Measurements from ENCODE around the gene FAM228B. TPM values are rescaled to one million over a fixed set of nuclear protein-coding genes. Genes with fewer than 3 reads are reported as not detected.

Gene FAM228B
- total RNA-seq (2022; extraction: Qiagen RNA extraction; ENCODE audit: low read depth), result 1.0 to 2.1 TPM (median 2.0 TPM) in 5 replicates

GRCh38 chr2:24123195-24123921 is at the start of gene FAM228B, which contains the start of gene PFN4:
TSS of gene FAM228B (plus strand) at chr2:24123469. CDS start at chr2:24124362, 893 bp downstream.
TSS of gene PFN4 (minus strand) at chr2:24123334. CDS start at chr2:24122535, 799 bp downstream.

GRCh38 chr2:24075915-24076848 is 47.1 kb upstream of the FAM228B start, which contains the start of gene SF3B6:
TSS of gene SF3B6 (minus strand) at chr2:24076326. CDS start at chr2:24076229, 97 bp downstream.

GRCh38 chr2:24084386-24085199 is 38.7 kb upstream of the FAM228B start, which contains the start of gene TP53I3:
TSS of gene TP53I3 (minus strand) at chr2:24084834. CDS start at chr2:24084326, 508 bp downstream.

GRCh38 chr2:24174851-24175277 is 51.6 kb downstream of the FAM228B start, which contains the start of gene FAM228A:
TSS of gene FAM228A (plus strand) at chr2:24175053. CDS start at chr2:24175481, 428 bp downstream.

Other genes with a start within 250 kb of the FAM228B start
- 6.6 to 8.4 TPM (median 7.3 TPM) in 5 replicates for gene ATAD2B, start 196.3 kb upstream of the FAM228B start, total RNA-seq (2022; extraction: Qiagen RNA extraction; ENCODE audit: low read depth)
- gene UBXN2A, start 183.0 kb upstream of the FAM228B start, total RNA-seq (2022; extraction: Qiagen RNA extraction; ENCODE audit: low read depth), result 15.9 to 24.6 TPM (median 21.5 TPM) in 5 replicates
- gene MFSD2B, start 113.4 kb upstream of the FAM228B start, total RNA-seq (2022; extraction: Qiagen RNA extraction; ENCODE audit: low read depth), result 0.15 to 0.31 TPM (median 0.17 TPM) in 5 replicates
- gene WDCP, start 76.1 kb upstream of the FAM228B start, total RNA-seq (2022; extraction: Qiagen RNA extraction; ENCODE audit: low read depth), result 12.0 to 15.5 TPM (median 14.6 TPM) in 5 replicates
- 8.8 to 9.6 TPM (median 9.4 TPM) in 5 replicates for gene FKBP1B, start 73.7 kb upstream of the FAM228B start, total RNA-seq (2022; extraction: Qiagen RNA extraction; ENCODE audit: low read depth)
- gene SF3B6, start 47.1 kb upstream of the FAM228B start, total RNA-seq (2022; extraction: Qiagen RNA extraction; ENCODE audit: low read depth), result 167 to 203 TPM (median 180 TPM) in 5 replicates
- 170 to 198 TPM (median 189 TPM) in 5 replicates for gene TP53I3, start 38.6 kb upstream of the FAM228B start, total RNA-seq (2022; extraction: Qiagen RNA extraction; ENCODE audit: low read depth)
- 1.1 to 1.5 TPM (median 1.2 TPM) in 5 replicates for gene PFN4, start 135 bp upstream of the FAM228B start, total RNA-seq (2022; extraction: Qiagen RNA extraction; ENCODE audit: low read depth)
- gene FAM228A, start 51.6 kb downstream of the FAM228B start, total RNA-seq (2022; extraction: Qiagen RNA extraction; ENCODE audit: low read depth), result not detected in 5 replicates
- 17.3 to 27.3 TPM (median 24.7 TPM) in 5 replicates for gene ITSN2, start 237.1 kb downstream of the FAM228B start, total RNA-seq (2022; extraction: Qiagen RNA extraction; ENCODE audit: low read depth)

Measured in A549 treated with DMSO at 1 μM for 4 hours (cell line).